Measurements from ENCODE around the gene CMSS1.

DNA sequence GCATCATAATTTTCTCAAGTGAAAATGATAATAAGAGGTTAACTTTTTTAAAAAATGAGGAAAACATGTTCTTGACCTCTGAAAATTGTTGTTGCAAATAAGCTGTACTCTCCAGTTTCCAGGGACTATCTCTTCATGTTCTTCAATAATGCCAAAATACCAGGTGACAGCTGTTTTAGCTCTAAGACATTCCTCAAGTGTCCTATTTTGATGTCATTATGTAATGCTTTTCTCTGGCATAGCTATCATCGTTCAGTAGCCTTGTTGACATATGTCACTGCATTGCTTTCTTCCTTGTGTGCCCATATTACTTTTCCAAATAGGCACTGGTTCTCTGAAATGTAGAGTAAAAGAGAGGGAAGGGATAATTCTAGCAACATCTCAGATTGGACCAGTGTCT lies 302.4 kb downstream of the CMSS1 start:
- TF ChIP-seq, protein P1, sequence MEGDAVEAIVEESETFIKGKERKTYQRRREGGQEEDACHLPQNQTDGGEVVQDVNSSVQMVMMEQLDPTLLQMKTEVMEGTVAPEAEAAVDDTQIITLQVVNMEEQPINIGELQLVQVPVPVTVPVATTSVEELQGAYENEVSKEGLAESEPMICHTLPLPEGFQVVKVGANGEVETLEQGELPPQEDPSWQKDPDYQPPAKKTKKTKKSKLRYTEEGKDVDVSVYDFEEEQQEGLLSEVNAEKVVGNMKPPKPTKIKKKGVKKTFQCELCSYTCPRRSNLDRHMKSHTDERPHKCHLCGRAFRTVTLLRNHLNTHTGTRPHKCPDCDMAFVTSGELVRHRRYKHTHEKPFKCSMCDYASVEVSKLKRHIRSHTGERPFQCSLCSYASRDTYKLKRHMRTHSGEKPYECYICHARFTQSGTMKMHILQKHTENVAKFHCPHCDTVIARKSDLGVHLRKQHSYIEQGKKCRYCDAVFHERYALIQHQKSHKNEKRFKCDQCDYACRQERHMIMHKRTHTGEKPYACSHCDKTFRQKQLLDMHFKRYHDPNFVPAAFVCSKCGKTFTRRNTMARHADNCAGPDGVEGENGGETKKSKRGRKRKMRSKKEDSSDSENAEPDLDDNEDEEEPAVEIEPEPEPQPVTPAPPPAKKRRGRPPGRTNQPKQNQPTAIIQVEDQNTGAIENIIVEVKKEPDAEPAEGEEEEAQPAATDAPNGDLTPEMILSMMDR (IDR thresholded peaks at IDR 0.05): no peak
- TF ChIP-seq RCOR1 (IDR thresholded peaks at IDR 0.05; ENCODE audit: low read depth, low read length) (no peak), SREBF2 (IDR thresholded peaks at IDR 0.05) (no peak)

Data from A549 (cell line).